HCT116 (cell line): ENCODE results near the gene OR6S1. TPM values are rescaled to one million over a fixed set of nuclear protein-coding genes. Genes with fewer than 3 reads are reported as not detected.
"Not testable (repeated sequence)": the region's sequence is repeated elsewhere in the genome, so short reads cannot be mapped to it uniquely, and the experiment has no call there.

Experiments used
- ATAC-seq: fragments of 200-7000 bp; cut with Tn5 transposase; 2 replicates; pipeline ENCODE4 v1.9.1; 2020; ENCODE audit warnings: mild to moderate bottlenecking, moderate library complexity
- BruUV-seq: library from RNA; stranded (reverse); fragments of 400-500 nt; replicated peaks from 2 replicates; lab custom pipeline; 2021; lab: Mats Ljungman, UMichigan
- CTCF ChIA-PET: fragments of 300-600 bp; sonication (Branson Sonifier 250); formaldehyde crosslinking; loops from one replicate; lab custom pipeline; 2021; ENCODE audit warnings: antibody characterized with exemption; lab: Charles Lee
- POLR2A ChIA-PET: fragments of 300-600, 350-600 bp; sonication (Branson Sonifier 250); formaldehyde crosslinking; loops from one replicate; lab custom pipeline; 2021; ENCODE audit warnings: antibody characterized with exemption; lab: Charles Lee
- RAD21 ChIA-PET, 2 experiments: fragments of 300-600 bp; sonication (Branson Sonifier 250); formaldehyde crosslinking; loops; one replicate each; lab custom pipeline; 2023; ENCODE audit warnings: low total read pairs in 2 of 2; ENCODE audit not compliant: uncharacterized antibody in 2 of 2, unreplicated experiment in 2 of 2, low non-redundant PET in 1 of 2; lab: Charles Lee
- DNase-seq: peaks from one replicate; pipeline ENCODE4 v3.0.0-alpha.2; 2010; ENCODE audit warnings: low read depth, low spot score
- H2AFZ ChIP-seq: fragments of 200-600 bp; shearing (Covaris generic), sonication (generic); 2 replicates; pipeline ENCODE4 v1.6.1; 2017; ENCODE audit warnings: low read depth, mixed run types, mixed read lengths, antibody characterized with exemption, low read length; ENCODE audit not compliant: poor library complexity, severe bottlenecking
- H3K27ac ChIP-seq: 2 replicates; pipeline ENCODE4 v1.5.1; 2012; ENCODE audit warnings: low read depth, low read length
- H3K27me3 ChIP-seq: fragments of 200-600 bp; sonication (generic); 2 replicates; pipeline ENCODE4 v1.6.1; 2016; ENCODE audit warnings: mixed run types, low read length, mixed read lengths; ENCODE audit not compliant: insufficient read depth
- H3K36me3 ChIP-seq, 2 experiments: fragments of 200-500 bp in 1 of 2; fragments of 200-600 bp in 1 of 2; sonication (Bioruptor generic) in 1 of 2; sonication (generic) in 1 of 2; 2 replicates each; pipeline versions ENCODE4 v1.5.1 to v1.6.1; 2014 to 2016; ENCODE audit warnings: low read length in 2 of 2, inconsistent platforms in 1 of 2, mixed read lengths in 1 of 2, mixed run types in 1 of 2; ENCODE audit not compliant: insufficient read depth in 2 of 2, control insufficient read depth in 1 of 2
- H3K4me1 ChIP-seq, 2 experiments: fragments of 200-600 bp in 1 of 2; sonication (generic) in 1 of 2; 2 replicates each; pipeline versions ENCODE4 v1.5.1 to v1.6.1; 2012 to 2017; ENCODE audit warnings: low read length in 2 of 2, inconsistent platforms in 1 of 2, mild to moderate bottlenecking in 1 of 2, mixed read lengths in 1 of 2, mixed run types in 1 of 2, moderate library complexity in 1 of 2; ENCODE audit not compliant: insufficient read depth in 2 of 2, control insufficient read depth in 1 of 2
- H3K4me2 ChIP-seq: fragments of 200-600 bp; sonication (generic); 2 replicates; pipeline ENCODE4 v1.6.1; 2017; ENCODE audit warnings: mixed run types, low read length, mixed read lengths
- H3K4me3 ChIP-seq, 2 experiments: fragments of 200-600 bp in 1 of 2; sonication (generic) in 1 of 2; replicated peaks in 1 of 2; 2 replicates each; pipeline ENCODE4 v1.5.1; 2011 to 2016; ENCODE audit warnings: low read length in 2 of 2, control low read depth in 1 of 2, low read depth in 1 of 2, mild to moderate bottlenecking in 1 of 2, mixed read lengths in 1 of 2, mixed run types in 1 of 2
- H3K79me2 ChIP-seq: fragments of 200-600 bp; sonication (generic); 2 replicates; pipeline ENCODE4 v1.6.1; 2017; ENCODE audit warnings: mild to moderate bottlenecking, mixed run types, low read length, moderate library complexity, mixed read lengths; ENCODE audit not compliant: insufficient read depth
- H3K9ac ChIP-seq: fragments of 200-600 bp; sonication (generic); 2 replicates; pipeline ENCODE4 v1.6.1; 2016; ENCODE audit warnings: low read length, mixed read lengths
- H3K9me2 ChIP-seq: fragments of 200-600 bp; sonication (generic), shearing (Covaris generic); 2 replicates; pipeline ENCODE4 v1.6.1; 2017; ENCODE audit warnings: mixed run types, mild to moderate bottlenecking, moderate library complexity; ENCODE audit not compliant: insufficient read depth
- H3K9me3 ChIP-seq, 2 experiments: fragments of 200-500 bp in 1 of 2; fragments of 200-600 bp in 1 of 2; sonication (Bioruptor generic) in 1 of 2; sonication (generic) in 1 of 2; 2 replicates each; pipeline ENCODE4 v1.6.1; 2014 to 2017; ENCODE audit warnings: low read length in 2 of 2, mixed read lengths in 2 of 2, inconsistent platforms in 1 of 2, low read depth in 1 of 2, mild to moderate bottlenecking in 1 of 2, mixed run types in 1 of 2, moderate library complexity in 1 of 2; ENCODE audit not compliant: control insufficient read depth in 1 of 2, insufficient read depth in 1 of 2
- H4K20me1 ChIP-seq: fragments of 200-600 bp; sonication (generic), shearing (Covaris generic); 2 replicates; pipeline ENCODE4 v1.6.1; 2017; ENCODE audit warnings: mixed run types, mild to moderate bottlenecking, moderate library complexity; ENCODE audit not compliant: insufficient read depth
- EZH2 ChIP-seq: fragments of 200-600 bp; sonication (generic); IDR thresholded peaks from 2 replicates; pipeline ENCODE4 v1.6.1; 2017; ENCODE audit warnings: antibody characterized with exemption, mixed run types
- JUND ChIP-seq: IDR thresholded peaks from 2 replicates; pipeline ENCODE4 v1.6.1; 2012
- REST ChIP-seq: IDR thresholded peaks from 2 replicates; pipeline ENCODE4 v1.6.1; 2012; ENCODE audit warnings: low read depth
- SP1 ChIP-seq: IDR thresholded peaks from 2 replicates; pipeline ENCODE4 v1.6.1; 2012; ENCODE audit warnings: low read depth
- SRF ChIP-seq: IDR thresholded peaks from 2 replicates; pipeline ENCODE4 v1.6.1; 2012; ENCODE audit warnings: low read depth
- YY1 ChIP-seq: IDR thresholded peaks from 2 replicates; pipeline ENCODE4 v1.6.1; 2011; ENCODE audit warnings: low read length, low read depth, moderate library complexity, mild to moderate bottlenecking; ENCODE audit not compliant: insufficient replicate concordance; ENCODE audit errors: extremely low read depth
- intact Hi-C: fragments of 100-400 bp; cut with micrococcal nuclease; formaldehyde crosslinking; loops from 2 replicates; pipeline ENCODE4 v1.10.0; 2022
- total RNA-seq: library from RNA; stranded (reverse); gene quantifications from one replicate; pipeline ENCODE4 v1.2.1, GENCODE V29; 2021; ENCODE audit not compliant: unreplicated experiment
- TF ChIP-seq, protein P1 (sequence below): IDR thresholded peaks from 2 replicates; pipeline ENCODE4 v1.6.1; 2012
- TF ChIP-seq, protein P2 (sequence below): IDR thresholded peaks from 2 replicates; pipeline ENCODE4 v1.6.1; 2011; ENCODE audit warnings: mild to moderate bottlenecking, low read length, moderate library complexity; ENCODE audit not compliant: insufficient replicate concordance; ENCODE audit errors: extremely low read depth

The OR6S1 gene
- total RNA-seq, 1 experiment from 2014 or later = not detected

DNA sequence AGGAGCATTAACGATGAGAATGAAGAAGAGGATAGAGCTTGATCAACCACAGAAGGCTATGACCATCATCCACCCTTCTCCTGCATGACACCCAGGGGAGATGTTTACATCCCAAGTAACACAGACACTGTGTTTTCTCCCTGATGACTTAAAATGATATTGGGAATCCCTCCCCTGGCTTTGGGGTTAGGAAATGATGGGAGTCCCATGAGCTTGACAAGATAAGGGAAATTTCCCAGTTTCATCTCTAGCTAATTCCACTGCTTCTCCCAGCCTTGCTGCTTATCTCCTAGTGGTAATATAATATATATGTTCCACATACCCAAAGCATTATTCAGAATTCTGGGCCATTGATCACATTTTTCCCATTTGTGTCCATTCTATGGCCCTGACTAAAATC, 4.0 kb upstream of the OR6S1 start (continued):
- no peak for TF ChIP-seq REST
- TF ChIP-seq, protein P1, sequence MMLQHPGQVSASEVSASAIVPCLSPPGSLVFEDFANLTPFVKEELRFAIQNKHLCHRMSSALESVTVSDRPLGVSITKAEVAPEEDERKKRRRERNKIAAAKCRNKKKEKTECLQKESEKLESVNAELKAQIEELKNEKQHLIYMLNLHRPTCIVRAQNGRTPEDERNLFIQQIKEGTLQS = no peak

- Histone ChIP-seq H3K27me3 (no peaks in the 10 kb centered on the region; the same call in 1 of the 2 replicates), H3K9me2 (no peaks in the 10 kb centered on the region), H3K9ac (no peak overlapping the region), H3K9me3 (no peaks in the 10 kb centered on the region), H4K20me1 (no peaks in the 10 kb centered on the region), H3K36me3 (no peaks in the 10 kb centered on the region), H3K27ac (no peak overlapping the region), H3K4me2 (no peak overlapping the region), H3K4me1 (no peaks in the 10 kb centered on the region), H3K4me3 (no peak overlapping the region), H2AFZ (no peak overlapping the region), H3K79me2 (no peaks in the 10 kb centered on the region)
- POLR2A ChIA-PET = no interaction called here
- TF ChIP-seq YY1 (no peak), JUND (no peak), REST (no peak), EZH2 (no peak), SP1 (no peak), SRF (no peak)
- TF ChIP-seq, protein P1 = no peak
- TF ChIP-seq, protein P2, sequence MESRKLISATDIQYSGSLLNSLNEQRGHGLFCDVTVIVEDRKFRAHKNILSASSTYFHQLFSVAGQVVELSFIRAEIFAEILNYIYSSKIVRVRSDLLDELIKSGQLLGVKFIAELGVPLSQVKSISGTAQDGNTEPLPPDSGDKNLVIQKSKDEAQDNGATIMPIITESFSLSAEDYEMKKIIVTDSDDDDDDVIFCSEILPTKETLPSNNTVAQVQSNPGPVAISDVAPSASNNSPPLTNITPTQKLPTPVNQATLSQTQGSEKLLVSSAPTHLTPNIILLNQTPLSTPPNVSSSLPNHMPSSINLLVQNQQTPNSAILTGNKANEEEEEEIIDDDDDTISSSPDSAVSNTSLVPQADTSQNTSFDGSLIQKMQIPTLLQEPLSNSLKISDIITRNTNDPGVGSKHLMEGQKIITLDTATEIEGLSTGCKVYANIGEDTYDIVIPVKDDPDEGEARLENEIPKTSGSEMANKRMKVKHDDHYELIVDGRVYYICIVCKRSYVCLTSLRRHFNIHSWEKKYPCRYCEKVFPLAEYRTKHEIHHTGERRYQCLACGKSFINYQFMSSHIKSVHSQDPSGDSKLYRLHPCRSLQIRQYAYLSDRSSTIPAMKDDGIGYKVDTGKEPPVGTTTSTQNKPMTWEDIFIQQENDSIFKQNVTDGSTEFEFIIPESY = no peak
- ATAC-seq (no peak), DNase-seq (no peak)
- no TSS peak for BruUV-seq
- RAD21 ChIA-PET = no interaction called here
- intact Hi-C loops = no loop called here
- CTCF ChIA-PET = no interaction called here
These were observed 3.0 kb upstream of the OR6S1 start for GRCh38 chr14:20644520-20644919.

DNA sequence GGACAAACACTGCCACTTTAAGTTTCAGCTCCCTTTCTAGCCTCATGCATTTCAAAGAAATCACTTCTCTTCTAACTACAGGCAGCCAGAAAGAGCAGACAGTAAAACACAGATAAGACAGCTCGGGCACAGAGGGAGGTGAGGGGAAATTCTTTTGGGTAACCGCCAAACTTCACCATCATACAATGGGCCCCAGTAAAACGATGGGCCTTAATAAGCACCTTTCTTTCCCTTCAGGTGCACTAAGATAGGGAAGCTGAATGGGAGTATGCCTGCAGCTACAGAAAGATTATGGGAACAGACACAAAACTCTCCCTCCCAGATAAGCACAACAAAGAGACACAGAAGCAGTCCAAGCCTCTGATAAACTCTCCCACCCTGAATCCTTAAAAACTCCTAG, 1.3 kb upstream of the OR6S1 start:
- H3K9me2 ChIP-seq, H2AFZ ChIP-seq, H3K4me3 ChIP-seq, CTCF ChIA-PET, H3K79me2 ChIP-seq, H3K4me1 ChIP-seq, H3K36me3 ChIP-seq, RAD21 ChIA-PET, H3K27me3 ChIP-seq, intact Hi-C loops, DNase-seq, H3K9ac ChIP-seq, POLR2A ChIA-PET, H3K27ac ChIP-seq, H3K9me3 ChIP-seq, H4K20me1 ChIP-seq, ATAC-seq, BruUV-seq, H3K4me2 ChIP-seq: not testable (repeated sequence)
